HepG2 (cell line): ENCODE results near the gene MRI1. TPM values are rescaled to one million over a fixed set of nuclear protein-coding genes. Genes with fewer than 3 reads are reported as not detected.
A peak's percentile ranks its signal among the peaks of the same experiment; 100 is the strongest.

Source experiments
- ATAC-seq: fragments of 200-7000 bp; cut with Tn5 transposase; 3 replicates; pipeline ENCODE4 v1.9.1; 2020; ENCODE audit warnings: mild to moderate bottlenecking, moderate library complexity
- BruUV-seq: library from RNA; stranded (reverse); fragments of 400-500 nt; replicated peaks from 2 replicates; lab custom pipeline; 2021; lab: Mats Ljungman, UMichigan
- CTCF ChIA-PET: fragments of 300-600 bp; formaldehyde crosslinking; extraction: SDS; loops from one replicate; lab custom pipeline; 2021; ENCODE audit warnings: low total read pairs, inconsistent platforms, low intra/inter-chr PET ratio; lab: Yijun Ruan, JAX
- POLR2A ChIA-PET: fragments of 350-600 bp; sonication (Branson Sonifier 250); formaldehyde crosslinking; loops from one replicate; lab custom pipeline; 2020; ENCODE audit warnings: antibody characterized with exemption, inconsistent platforms; lab: Yijun Ruan, JAX
- DNase-seq: peaks from one replicate; pipeline ENCODE4 v3.0.0-alpha.2; 2015; ENCODE audit warnings: low spot score
- FAIRE-seq: peaks from 3 replicates; lab custom pipeline; 2011; peaks lifted over from hg19 to GRCh38; lab: Jason Lieb, UNC
- H2AFZ ChIP-seq: one replicate; pipeline ENCODE4 v1.6.1; 2011; ENCODE audit warnings: low read length, inconsistent platforms
- H3K27ac ChIP-seq: fragments of 300-600 bp; 3 replicates; pipeline ENCODE4 v1.8.0; 2011; ENCODE audit warnings: mixed run types, mild to moderate bottlenecking, mixed read lengths, low read length, inconsistent platforms; ENCODE audit not compliant: insufficient read depth; ENCODE audit errors: extremely low read length
- H3K27me3 ChIP-seq, 2 experiments: fragments of 200-600 bp in 1 of 2; 2 replicates in 1 of 2; 3 replicates in 1 of 2; pipeline versions ENCODE4 v1.6.0 to v1.8.0; 2011; ENCODE audit warnings: low read length in 2 of 2, mild to moderate bottlenecking in 2 of 2, moderate library complexity in 2 of 2, inconsistent platforms in 1 of 2; ENCODE audit not compliant: insufficient read depth in 2 of 2, control insufficient read depth in 1 of 2
- H3K36me3 ChIP-seq, 2 experiments: fragments of 200-600 bp in 1 of 2; replicated peaks in 1 of 2; 2 replicates in 1 of 2; 3 replicates in 1 of 2; pipeline versions ENCODE4 v1.5.1 to v1.8.0; 2011; ENCODE audit warnings: low read length in 2 of 2, inconsistent platforms in 1 of 2; ENCODE audit not compliant: insufficient read depth in 2 of 2, control insufficient read depth in 1 of 2
- H3K4me1 ChIP-seq: 2 replicates; pipeline ENCODE4 v1.5.1; 2012; ENCODE audit warnings: low read length, inconsistent platforms; ENCODE audit not compliant: insufficient read depth
- H3K4me2 ChIP-seq: 2 replicates; pipeline ENCODE4 v1.6.0; 2011; ENCODE audit warnings: low read depth, low read length, inconsistent platforms
- H3K4me3 ChIP-seq, 3 experiments: fragments of 200-600 bp in 1 of 3; sonication (generic), shearing (Covaris generic) in 1 of 3; replicated peaks in 1 of 3; 2 replicates each; pipeline ENCODE4 v1.5.1; 2011 to 2016; ENCODE audit warnings: low read length in 3 of 3, inconsistent platforms in 2 of 3, low read depth in 2 of 3, mild to moderate bottlenecking in 2 of 3, control low read depth in 1 of 3, mixed read lengths in 1 of 3; ENCODE audit not compliant: insufficient read depth in 1 of 3
- H3K79me2 ChIP-seq: one replicate; pipeline ENCODE4 v1.6.1; 2011; ENCODE audit warnings: low read length, inconsistent platforms; ENCODE audit not compliant: insufficient read depth
- H3K9ac ChIP-seq: 2 replicates; pipeline ENCODE4 v1.6.0; 2011; ENCODE audit warnings: mild to moderate bottlenecking, low read depth, low read length, inconsistent platforms; ENCODE audit not compliant: insufficient read depth
- H3K9me3 ChIP-seq: 2 replicates; pipeline ENCODE4 v1.5.1; 2012; ENCODE audit warnings: mild to moderate bottlenecking, low read length
- H4K20me1 ChIP-seq: 2 replicates; pipeline ENCODE4 v1.6.0; 2011; ENCODE audit warnings: inconsistent platforms, mild to moderate bottlenecking, low read length, moderate library complexity; ENCODE audit not compliant: insufficient read depth
- FOSL2 ChIP-seq: sonication (generic); formaldehyde crosslinking; IDR thresholded peaks from 2 replicates; pipeline ENCODE4 v1.4.0; 2020; ENCODE audit warnings: missing genetic modification reagents
- JUN ChIP-seq: sonication (generic); formaldehyde crosslinking; IDR thresholded peaks from 2 replicates; pipeline ENCODE4 v1.4.0; 2020; ENCODE audit warnings: mild to moderate bottlenecking, missing genetic modification reagents
- ZNF326 ChIP-seq: sonication (generic); formaldehyde crosslinking; IDR thresholded peaks from 2 replicates; pipeline ENCODE4 v1.4.0; 2020; ENCODE audit warnings: missing genetic modification reagents, borderline replicate concordance
- ZNF501 ChIP-seq: sonication (generic); formaldehyde crosslinking; IDR thresholded peaks from 2 replicates; pipeline ENCODE4 v1.5.1; 2020; ENCODE audit warnings: mild to moderate bottlenecking, moderate library complexity, missing genetic modification reagents
- ZNF687 ChIP-seq: sonication (generic); formaldehyde crosslinking; IDR thresholded peaks from 2 replicates; pipeline ENCODE4 v1.5.1; 2020; ENCODE audit warnings: mild to moderate bottlenecking, missing genetic modification reagents, moderate library complexity
- WGBS: methylation state at CpG from one replicate; pipeline ENCODE4 v1.1.6; 2017; ENCODE audit warnings: low lambda C conversion rate; 5-methylcytosine and 5-hydroxymethylcytosine counted together
- in situ Hi-C: cut with HindIII; loops from 2 replicates; pipeline ENCODE4 v1.10.0; 2017; ENCODE audit warnings: low pct_unique_long_range_greater_than_20kb; ENCODE audit not compliant: extremely low pct_ligation_motif_present
- intact Hi-C: fragments of 100-400 bp; cut with micrococcal nuclease; formaldehyde crosslinking; loops from one replicate; pipeline ENCODE4 v1.10.0; 2022; ENCODE audit not compliant: unreplicated experiment
- polyA plus RNA-seq, 8 experiments: library from polyadenylated mRNA; depleted of rRNA in 3 of 8; stranded (reverse) in 7 of 8; unstranded in 1 of 8; fragments of >200 nt; fragmentation: Illumina TruSeq in 4 of 8; extraction: Trizol in 4 of 8; gene quantifications; 2 replicates each; pipeline versions ENCODE4 v1.2.1 to v1.2.3, GENCODE V29; 2011 to 2016; ENCODE audit warnings: low read depth in 4 of 8, missing spikeins in 1 of 8, mixed read lengths in 1 of 8; ENCODE audit not compliant: insufficient read depth in 1 of 8
- total RNA-seq, 5 experiments: library from RNA; depleted of rRNA; stranded (reverse); fragments of >200 nt; fragmentation: Illumina TruSeq; extraction: Trizol; gene quantifications; 2 replicates each; pipeline ENCODE4 v1.2.3, GENCODE V29; 2016; ENCODE audit warnings: low read depth in 1 of 5
- TF ChIP-seq, protein P1 (sequence below): sonication (generic); formaldehyde crosslinking; IDR thresholded peaks from 2 replicates; pipeline ENCODE4 v1.5.0; 2020; ENCODE audit warnings: mild to moderate bottlenecking, missing genetic modification reagents, moderate library complexity
- TF ChIP-seq, protein P2 (sequence below): sonication (generic); formaldehyde crosslinking; IDR thresholded peaks from 2 replicates; pipeline ENCODE4 v1.9.0; 2022; ENCODE audit warnings: missing genetic modification reagents, mild to moderate bottlenecking, borderline replicate concordance

The MRI1 gene
- total and polyA plus RNA-seq, 2 of the 13 experiments (the other 11 are each of a cell fraction or from before 2014, with no cell fraction given): 20.1 to 20.6 TPM

- CTCF ChIA-PET: no interaction called here
- intact Hi-C loops: loop anchor here (5.0 kb wide), 1 partner anchor 36 kb away; no protein-coding TSS in a partner anchor
- peak; percentile 23 for DNase-seq
Measured at GRCh38 chr19:13796301-13797057, 32.2 kb downstream of the MRI1 start.

More at GRCh38 chr19:13796301-13797057, 32.2 kb downstream of the MRI1 start:
- Histone ChIP-seq H3K79me2 (peaks cover 2% of the 10 kb centered on the region), H3K27ac (no peak overlapping the region), H3K9me3 (no peaks in the 10 kb centered on the region), H3K4me3 (peak overlapping the region; percentile 70 to 78 (median 77)), H4K20me1 (no peaks in the 10 kb centered on the region), H3K9ac (peak overlapping the region; percentile 66; the same call in 1 of the 2 replicates), H3K36me3 (no peaks in the 10 kb centered on the region), H3K4me1 (peaks cover 31% of the 10 kb centered on the region), H3K4me2 (peak overlapping the region; percentile 95), H3K27me3 (no peaks in the 10 kb centered on the region), H2AFZ (no peak overlapping the region)
- in situ Hi-C loops: no loop called here
- TF ChIP-seq ZNF501 (CRISPR knock-in tag): 0 out of 2 replicates have a peak, but pooled peaks have one; percentile 11
- TF ChIP-seq, protein P1, sequence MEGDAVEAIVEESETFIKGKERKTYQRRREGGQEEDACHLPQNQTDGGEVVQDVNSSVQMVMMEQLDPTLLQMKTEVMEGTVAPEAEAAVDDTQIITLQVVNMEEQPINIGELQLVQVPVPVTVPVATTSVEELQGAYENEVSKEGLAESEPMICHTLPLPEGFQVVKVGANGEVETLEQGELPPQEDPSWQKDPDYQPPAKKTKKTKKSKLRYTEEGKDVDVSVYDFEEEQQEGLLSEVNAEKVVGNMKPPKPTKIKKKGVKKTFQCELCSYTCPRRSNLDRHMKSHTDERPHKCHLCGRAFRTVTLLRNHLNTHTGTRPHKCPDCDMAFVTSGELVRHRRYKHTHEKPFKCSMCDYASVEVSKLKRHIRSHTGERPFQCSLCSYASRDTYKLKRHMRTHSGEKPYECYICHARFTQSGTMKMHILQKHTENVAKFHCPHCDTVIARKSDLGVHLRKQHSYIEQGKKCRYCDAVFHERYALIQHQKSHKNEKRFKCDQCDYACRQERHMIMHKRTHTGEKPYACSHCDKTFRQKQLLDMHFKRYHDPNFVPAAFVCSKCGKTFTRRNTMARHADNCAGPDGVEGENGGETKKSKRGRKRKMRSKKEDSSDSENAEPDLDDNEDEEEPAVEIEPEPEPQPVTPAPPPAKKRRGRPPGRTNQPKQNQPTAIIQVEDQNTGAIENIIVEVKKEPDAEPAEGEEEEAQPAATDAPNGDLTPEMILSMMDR: peak; percentile 31
- TF ChIP-seq JUN (CRISPR knock-in tag): no peak
- peak; percentile 31; the same call in 1 of the 2 replicates for TF ChIP-seq ZNF687 (CRISPR knock-in tag)
- TF ChIP-seq ZNF326: no peak
- TF ChIP-seq, protein P2, sequence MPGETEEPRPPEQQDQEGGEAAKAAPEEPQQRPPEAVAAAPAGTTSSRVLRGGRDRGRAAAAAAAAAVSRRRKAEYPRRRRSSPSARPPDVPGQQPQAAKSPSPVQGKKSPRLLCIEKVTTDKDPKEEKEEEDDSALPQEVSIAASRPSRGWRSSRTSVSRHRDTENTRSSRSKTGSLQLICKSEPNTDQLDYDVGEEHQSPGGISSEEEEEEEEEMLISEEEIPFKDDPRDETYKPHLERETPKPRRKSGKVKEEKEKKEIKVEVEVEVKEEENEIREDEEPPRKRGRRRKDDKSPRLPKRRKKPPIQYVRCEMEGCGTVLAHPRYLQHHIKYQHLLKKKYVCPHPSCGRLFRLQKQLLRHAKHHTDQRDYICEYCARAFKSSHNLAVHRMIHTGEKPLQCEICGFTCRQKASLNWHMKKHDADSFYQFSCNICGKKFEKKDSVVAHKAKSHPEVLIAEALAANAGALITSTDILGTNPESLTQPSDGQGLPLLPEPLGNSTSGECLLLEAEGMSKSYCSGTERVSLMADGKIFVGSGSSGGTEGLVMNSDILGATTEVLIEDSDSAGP (CRISPR knock-in tag): peak; percentile 39; the same call in 1 of the 2 replicates
- TF ChIP-seq FOSL2: 0 out of 2 replicates have a peak, but pooled peaks have one; percentile 9
- TSS peak; percentile 51 for BruUV-seq
- FAIRE-seq (no peak), ATAC-seq (no peak)
- POLR2A ChIA-PET: interaction anchor here (1.8 to 3.5 kb wide), 4 partner anchors 22 to 66 kb away, joined by 4 to 19 read pairs (median 10); partner anchors contain the start of gene C19orf53
- WGBS: 9% methylated on average over 10 of the region's 12 CpGs
